IPS DF 4.7 (cell line): ENCODE results near the gene CNNM3.
"Not testable (repeated sequence)": the region's sequence is repeated elsewhere in the genome, so short reads cannot be mapped to it uniquely, and the experiment has no call there.

Source experiments
- DNase-seq: peaks from one replicate; pipeline ENCODE4 v3.0.0-alpha.2; 2013; ENCODE audit warnings: low spot score; ENCODE audit errors: extremely low read depth

Gene CNNM3

DNA sequence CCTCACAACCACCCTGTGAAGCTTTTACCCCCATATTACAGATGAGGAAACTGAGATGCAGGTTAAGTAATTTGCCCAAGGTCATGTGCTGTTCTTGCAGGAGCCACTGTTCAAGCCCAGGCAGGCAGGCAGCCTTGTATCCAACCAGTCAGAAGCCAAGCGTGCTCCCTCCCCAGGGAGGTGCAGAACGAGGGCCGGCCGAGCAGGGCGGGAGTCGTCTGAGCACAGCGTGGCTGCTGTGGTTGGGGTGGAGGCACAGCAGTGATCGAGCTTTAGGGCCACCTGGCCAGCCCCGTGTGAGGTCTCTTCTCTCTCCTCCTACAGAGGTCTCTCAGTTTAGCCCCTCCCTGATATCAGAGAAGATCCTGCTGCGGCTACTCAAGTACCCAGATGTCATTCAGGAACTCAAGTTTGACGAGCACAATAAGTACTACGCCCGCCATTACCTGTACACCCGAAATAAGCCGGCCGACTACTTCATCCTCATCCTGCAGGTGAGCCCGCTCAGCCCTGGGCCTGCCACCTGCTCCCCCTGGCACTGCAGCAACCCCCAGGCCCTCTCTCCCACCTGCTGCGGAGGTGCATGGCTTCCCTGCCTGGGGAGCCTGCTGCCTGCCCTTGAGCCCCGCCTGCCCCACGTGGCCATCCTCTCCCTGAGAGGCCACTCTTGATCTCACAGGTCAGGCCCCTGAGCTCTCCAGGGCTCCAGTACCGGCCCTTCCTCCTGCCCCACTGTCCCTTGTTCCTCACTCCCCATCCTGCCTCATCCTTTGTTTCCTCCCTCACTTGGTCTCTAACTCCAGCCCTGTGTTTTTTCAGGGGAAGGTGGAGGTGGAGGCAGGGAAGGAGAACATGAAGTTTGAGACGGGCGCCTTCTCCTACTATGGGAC lies 17.1 kb upstream of the CNNM3 start:
- no peak for DNase-seq

DNA sequence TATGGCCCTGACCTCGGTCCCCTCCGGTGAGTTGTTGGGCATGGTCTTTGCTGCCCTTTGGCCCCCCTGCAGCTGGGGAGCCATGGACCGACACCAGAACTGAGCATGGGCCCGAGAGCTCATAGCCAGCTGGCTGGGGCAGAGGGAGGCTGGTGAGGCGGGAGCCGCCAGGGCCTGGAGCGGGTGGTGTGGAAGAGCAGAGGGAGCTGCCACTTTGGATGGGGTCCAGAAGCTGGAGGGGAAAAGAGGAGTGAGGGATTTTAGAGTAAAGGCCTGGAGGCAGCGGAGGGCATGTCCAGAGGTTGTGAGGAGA lies 16.5 kb upstream of the CNNM3 start:
- no peak for DNase-seq

DNA sequence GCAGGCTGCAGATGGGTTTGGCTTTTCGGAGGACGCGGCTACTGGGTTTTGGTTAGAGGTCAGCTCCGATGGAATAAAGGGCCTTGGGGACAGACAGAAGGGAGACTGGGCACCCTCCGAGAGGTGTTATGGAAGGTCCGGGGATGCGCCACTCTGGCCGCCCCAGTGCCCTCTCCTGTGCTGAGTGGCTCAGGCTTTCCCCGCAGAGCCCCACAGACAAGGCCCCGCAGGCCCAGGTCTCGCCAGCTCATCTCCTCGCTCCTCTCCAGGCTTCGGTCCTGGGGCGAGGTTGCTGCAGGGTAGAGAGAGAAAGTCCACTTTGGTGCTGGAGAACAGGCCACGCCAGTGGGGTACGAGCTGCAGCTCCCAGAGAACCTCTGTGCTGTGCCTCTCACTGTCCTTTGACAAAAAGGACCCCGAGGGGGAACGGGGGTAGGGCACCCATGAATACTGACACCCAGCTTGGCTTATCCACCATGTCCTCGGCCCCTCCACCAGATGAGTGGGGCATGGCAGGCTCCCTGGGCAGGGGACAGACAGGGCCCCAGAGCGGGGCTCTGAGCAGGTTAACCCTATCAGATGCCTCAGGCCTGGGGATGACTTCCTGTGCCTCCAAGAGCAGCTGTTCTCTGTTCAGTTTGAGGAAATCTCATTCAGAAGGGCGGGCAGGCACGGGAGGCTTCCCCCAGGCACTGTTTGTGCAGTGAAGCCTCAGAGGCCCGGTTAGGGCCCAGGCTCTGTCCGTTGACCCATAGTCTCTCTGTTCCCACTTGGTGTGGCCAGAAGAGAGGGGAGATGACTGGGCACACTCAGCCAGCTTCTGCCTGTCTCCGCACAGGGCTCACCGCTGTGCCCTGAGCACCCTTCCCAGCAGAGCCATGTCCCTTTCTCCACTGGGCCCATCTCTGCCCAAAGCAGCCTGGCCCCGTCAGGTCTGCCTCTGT lies 15.7 kb upstream of the CNNM3 start:
- DNase-seq = no peak

DNA sequence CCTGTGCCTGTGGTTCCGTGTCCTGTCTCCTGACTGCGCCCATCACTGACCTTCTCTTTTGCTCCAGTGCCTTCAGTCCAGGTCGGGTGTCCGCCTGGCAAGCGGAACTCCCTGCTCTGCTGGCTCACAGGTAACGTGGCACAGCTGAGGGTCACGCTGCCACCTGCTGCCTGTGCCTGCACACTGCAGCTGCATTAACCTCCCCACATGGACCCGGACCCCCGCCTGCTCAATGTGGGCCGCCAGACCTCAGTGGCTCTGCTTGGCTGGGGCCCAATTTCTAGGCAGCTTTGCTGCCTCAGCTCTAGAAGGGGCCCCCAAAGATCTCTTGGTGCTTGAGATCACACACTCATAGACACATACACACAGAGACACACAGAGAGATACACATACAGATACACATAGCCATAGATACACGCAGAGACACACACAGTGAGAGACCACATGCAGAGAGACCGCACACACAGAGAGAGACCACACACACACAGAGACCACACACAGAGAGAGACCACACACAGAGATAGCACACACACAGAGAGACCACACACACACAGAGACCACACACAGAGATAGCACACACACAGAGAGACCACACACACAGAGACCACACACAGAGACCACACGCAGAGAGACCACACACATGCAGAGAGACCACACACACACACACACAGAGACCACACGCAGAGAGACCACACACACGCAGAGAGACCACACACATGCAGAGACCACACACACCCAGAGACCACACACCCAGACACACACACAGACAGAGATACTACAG lies 14.9 kb upstream of the CNNM3 start:
- DNase-seq = peak; percentile 44

DNA sequence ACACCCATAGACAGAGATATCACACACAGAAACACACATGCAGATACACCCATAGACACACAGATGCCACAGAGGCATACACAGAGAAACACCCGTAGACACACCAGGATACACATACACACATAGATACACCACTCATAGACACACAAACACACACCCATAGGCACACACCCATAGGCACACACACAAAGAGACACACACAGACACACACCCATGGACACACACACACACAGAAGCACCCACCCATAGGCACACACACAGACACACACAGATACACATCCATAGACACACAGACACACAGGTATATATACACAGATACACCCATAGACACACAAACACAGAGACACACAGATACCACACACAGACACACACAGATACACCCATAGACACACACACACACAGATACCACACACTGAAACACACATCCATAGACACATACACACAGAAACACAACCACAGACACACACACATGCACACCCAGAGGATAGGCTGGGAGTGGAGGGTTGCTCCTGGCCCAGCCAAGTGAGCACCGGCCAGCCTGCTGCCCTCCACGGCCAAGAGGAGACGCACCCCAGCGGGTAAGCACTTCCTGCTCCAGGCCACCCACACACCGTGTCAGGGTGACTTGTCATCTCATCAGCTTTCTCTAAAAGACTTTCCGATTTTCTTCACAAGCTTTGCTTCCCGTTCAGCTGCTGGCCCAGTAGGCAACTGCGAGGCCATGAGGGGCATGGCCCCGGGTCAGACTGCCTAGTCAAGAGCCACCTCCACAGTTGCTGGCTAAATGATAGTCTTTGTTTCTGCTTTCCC lies 14.1 kb upstream of the CNNM3 start:
- no peak for DNase-seq

DNA sequence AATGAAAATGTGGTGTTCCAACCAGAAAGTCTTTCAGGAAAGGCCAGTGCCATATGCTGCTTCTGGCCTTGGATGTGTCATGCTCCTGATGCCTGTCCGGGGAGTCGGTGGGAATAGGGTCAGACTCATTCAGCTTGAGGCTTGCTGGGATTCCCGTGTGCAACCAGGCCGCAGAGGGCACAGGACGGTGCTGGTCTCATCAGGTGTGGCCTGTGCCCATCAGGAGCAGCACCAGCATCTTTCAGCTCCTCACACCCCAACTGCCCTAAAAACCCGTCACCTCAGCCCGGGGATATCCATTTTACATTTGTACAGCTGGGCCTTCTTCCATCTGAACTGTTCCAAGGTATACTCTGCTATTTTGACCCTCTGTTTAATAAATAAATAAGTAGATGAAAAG lies 13.3 kb upstream of the CNNM3 start:
- no peak for DNase-seq

DNA sequence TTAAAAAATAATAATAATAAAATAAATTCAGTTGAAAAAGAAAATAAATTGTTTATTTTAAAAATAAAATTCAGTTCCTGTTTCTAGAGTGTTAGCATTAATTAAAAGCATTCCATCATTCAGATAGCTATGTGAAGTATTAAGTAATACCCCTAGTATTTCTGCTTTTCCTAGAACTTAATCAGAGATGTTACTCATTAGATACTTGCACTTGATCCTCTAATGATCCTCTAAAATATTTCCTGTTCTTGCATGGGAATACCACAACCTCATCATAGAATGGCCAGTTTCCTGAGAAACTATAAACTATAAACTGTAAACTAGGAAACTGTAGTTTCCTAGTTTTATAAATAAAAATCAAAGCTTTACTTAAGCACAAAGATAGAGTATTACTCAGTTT lies 11.1 kb upstream of the CNNM3 start:
- DNase-seq = no peak

DNA sequence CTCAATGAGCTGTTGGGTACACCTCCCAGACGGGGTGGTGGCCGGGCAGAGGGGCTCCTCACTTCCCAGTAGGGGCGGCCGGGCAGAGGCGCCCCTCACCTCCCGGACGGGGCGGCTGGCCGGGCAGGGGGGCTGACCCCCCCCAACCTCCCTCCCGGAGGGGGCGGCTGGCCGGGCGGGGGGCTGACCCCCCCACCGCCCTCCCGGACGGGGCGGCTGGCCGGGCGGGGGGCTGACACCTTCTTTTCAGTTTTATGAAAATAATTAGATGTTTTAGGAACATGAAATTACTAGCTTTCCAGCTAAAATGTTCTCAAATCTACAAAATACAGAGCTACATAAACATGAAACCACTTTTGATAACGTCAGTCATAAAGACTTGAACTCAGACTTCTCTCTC lies 10.1 kb upstream of the CNNM3 start:
- DNase-seq = not testable (repeated sequence)

DNA sequence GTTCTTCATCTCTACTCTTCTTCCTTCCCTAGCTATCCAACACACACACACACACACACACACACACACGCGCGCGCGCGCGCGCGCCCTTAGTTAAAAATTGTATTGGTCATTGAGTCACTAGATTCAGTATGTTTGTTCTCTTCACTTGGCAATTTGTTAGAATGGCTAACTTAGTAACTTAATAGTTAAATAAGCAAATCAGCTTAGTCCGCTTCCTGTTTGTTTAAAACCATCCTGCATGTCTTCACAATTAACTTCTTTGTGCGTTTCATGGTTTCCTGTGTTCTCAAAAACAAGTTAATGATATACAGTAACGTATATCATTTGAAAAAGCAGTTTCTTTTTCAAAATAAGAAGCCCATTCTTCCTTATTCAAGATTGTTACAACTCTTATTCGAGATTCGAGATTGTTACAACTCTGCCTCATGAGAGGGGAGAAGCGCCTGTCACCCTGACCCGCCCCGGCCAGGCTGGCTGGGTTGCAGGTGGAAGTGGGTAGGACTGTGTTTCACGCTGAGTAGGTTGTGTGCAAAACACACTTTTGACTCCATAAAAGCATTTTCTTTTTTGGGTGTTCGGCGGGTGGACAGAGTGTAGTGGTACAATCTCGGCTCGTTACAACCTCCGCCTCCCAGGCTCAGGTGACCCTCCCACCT lies 9.5 kb upstream of the CNNM3 start:
- DNase-seq = no peak

DNA sequence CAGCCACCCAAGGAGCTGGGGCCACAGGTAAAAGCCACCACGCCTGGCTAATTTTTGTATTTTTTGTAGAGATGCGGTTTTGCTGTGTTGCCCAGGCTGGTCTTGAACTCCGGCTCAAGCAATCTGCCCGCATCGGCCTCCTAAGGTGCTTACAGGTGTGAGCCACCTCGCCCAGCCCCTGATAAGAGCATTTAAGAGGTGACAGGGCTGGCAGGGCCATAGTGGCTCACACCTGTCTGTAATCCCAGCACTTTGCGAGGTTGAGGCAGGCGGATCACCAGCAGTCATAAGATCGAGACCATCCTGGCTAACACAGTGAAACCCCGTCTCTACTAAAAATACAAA lies 9.0 kb upstream of the CNNM3 start:
- no peak for DNase-seq

DNA sequence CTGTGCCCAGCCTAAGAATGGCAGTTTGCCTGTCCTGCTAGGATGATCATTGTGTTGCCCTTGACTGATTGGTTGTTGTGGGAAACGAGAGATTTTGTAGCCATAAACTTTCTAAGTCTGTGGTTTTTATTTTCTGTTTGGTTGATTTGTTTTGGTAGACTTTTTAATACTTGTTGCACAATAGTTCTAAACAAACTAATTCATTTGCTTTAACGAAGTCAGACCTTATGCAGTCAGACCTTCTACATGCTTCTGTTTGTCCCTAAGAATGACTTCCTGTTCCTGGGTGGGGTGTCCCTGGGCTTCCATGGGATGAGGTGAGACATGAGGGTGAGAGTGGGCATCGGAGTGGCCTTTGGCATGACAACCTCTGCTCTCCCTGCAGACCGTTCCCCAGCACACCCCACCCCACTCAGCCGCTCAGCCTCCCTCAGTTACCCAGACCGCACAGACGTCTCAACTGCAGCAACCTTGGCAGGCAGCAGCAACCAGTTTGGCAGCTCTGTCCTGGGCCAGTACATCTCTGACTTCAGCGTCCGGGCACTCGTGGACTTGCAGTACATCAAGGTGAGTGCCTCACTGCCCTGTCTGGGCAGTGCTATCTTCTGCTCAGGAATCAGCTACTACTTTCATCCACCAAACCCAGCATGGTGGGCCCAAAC lies 7.8 kb upstream of the CNNM3 start:
- no peak for DNase-seq

DNA sequence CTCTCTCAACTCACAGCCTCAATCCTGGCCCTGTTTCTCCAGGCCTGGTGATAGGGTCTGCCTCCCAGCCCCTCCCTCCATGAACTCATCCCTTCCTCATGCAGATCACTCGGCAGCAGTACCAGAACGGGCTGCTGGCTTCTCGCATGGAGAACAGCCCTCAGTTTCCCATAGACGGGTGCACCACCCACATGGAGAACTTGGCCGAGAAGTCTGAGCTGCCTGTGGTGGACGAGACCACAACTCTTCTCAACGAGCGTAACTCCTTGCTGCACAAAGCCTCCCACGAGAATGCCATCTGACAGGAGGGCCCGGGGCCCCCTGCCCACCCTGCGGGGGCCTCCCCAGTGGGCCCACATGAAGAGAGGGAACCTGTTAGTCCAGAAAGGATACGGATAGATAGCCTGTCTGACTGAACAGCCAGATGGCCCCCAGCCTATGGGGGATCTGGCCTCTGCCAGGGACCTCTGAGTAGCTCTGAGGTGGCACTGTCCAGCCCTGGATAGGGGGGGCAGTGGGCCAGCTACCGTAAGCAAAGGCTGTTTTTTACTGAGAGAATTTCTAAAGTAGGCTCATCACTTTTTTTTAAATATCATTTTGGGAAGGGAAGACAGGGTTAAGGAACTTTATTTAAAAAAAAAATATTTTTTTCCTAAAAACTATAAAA lies 6.7 kb upstream of the CNNM3 start:
- DNase-seq = no peak

DNA sequence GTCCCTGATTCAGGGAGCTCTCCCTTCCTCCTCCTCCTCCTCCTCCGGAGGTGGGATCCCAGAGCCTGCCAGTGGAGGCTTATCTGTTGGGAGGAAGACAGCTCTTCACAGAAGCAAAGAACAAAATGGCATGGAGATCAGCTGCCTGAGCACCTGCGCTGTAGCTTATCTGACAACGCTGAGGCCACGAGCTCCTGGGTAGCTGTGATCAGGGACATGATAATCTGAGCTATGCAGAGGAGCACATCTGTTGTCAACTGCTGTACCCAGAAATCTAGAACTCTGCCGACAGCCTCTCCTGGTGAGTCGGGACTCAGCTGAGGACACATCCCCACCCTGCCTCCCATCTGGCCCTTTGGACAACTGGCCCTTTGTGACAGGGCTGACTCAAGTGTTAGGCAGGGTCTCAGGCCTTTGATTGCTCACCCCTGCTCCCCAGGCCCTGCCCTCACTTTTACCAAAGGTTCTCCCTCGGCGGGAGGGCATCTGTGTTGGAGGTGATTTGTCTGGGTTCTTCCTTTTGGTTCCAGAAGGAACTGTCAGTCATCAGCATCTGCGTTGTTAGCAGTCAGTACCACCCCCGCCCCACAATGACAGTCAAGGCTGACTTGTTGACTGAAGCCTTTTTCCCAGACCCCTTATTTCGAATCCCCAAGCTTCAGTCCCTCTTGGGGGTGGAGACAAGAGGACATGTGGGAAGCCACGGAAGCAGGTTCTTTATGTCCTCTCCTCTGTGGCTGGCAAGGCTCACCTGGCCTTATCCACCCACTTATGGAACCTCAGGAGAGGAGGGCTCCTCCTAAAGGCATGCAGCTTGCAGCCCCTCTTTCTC lies 5.9 kb upstream of the CNNM3 start:
- DNase-seq = no peak

DNA sequence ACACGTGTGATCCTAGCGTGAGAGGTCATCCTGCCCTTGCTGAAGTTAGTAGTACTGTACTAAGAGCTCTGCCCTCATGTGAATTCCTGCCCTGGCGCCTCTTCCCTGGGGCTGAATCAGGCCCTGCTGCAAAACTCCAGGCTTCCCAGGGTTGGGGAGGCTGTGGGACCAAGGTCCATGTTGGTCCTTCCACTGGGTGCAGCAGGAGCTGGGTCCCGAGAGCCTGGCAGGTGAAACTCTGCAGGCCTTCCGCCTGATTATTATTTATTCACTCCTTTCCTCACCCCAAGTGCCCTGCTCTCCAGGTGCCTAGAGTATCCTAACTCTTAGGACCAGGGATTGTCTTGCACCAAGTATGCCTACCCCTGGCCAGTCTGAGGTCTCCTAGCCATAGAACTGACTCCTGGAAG lies 5.3 kb upstream of the CNNM3 start:
- no peak for DNase-seq

DNA sequence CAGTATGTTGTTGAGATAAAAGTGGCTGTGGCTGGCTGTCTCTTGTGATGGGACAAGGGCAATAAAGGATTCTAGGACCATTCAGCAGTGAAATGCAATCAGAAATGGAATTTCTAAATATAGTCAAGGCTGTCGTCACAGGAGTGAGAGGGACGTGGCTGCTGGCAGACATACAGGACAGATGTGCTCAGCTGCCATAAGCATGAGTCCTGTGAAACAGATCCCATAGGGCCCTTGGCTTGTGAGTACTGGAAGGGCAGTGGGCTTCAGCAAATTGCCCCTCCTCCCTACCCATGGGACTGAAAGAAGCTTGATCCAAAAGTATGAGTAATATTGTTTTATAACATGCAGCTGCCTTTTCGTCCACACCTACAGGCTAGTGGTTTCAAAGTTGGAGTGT lies 4.2 kb upstream of the CNNM3 start:
- no peak for DNase-seq

DNA sequence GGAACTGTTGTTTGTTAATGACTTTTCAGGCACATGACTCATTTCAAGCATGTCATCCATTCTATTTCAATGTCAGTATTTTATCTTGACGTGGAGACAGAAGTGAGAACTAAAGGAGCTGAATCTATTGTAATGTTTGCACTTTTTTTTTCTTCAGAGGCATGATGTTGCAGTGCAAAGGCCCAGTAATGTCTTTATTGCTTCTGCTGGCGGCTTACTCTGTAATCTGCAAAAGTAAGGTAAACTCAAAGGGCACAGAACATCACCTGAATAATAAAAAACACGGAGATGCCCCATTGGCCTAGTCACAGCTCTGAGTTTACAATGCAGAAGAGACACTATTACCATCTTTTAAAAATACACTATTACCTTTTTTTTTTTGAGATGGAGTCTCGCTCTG lies 2.4 kb upstream of the CNNM3 start:
- no peak for DNase-seq

DNA sequence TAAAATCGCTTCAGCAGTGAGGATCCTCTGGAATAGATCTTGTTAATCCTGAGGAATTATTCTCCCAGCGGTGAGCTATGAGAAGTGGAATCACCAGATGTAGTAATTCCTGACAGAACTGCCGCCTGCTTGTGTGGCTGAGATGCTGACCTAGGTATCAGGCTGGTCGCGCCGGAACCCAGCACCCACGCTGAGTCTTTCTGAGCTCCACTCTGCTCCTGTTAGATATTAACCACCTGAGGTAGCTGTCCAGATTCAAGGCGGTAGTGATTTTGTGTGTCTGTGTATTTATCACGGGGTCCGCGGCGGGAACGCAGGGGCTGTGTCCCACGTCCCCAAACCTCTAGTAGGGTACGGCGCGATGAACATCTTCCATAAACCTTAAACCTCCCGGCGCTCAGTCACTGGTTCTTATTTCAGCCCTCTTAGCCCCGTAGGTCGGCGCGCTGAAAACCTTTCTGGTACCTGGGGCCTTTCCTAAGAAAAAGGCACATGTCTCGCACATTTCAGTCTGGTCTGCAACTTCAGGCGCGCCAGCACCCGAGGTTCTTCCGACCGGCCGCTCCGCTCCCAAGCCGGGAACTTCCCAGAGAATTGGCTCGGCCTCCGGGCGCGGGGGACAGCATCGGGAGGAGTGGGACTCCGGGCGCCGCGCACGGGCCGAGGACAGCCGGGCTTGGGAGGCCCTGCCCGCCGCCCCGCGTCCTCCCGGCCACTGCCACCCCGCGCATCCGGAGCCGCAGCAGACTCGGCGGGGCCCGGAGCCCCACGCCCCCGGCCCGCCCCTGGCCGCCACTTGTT lies 542 bp upstream of the CNNM3 start:
- no peak for DNase-seq
